ENCODE results near the gene CBS. TPM values are rescaled to one million over a fixed set of nuclear protein-coding genes. Genes with fewer than 3 reads are reported as not detected.
"Not testable (repeated sequence)": the region's sequence is repeated elsewhere in the genome, so short reads cannot be mapped to it uniquely, and the experiment has no call there.

The CBS gene
- total RNA-seq, 1 experiment from 2014 or later: 21.6 TPM

DNA sequence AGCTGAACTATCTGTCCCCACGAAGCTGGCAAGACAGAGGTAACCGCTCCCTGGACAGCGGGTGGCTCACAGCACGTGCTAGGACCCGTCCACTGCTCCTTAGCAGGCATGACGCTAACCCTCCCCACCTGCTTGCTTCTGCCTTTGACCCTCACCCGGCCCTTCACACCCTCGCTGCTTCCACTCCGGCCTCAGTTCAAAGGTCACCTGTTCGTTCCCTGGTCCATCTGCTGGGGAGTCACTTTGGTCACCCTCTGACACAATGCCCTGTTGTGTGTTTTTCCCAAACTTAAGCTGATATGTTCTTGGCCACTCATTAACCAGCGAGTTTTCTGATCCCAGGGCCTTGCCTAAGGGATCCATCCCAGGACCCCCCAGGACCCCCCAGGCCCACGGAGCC is 7.6 kb downstream of the CBS start:
- DNase-seq (ENCODE audit: low spot score): not testable (repeated sequence)

DNA sequence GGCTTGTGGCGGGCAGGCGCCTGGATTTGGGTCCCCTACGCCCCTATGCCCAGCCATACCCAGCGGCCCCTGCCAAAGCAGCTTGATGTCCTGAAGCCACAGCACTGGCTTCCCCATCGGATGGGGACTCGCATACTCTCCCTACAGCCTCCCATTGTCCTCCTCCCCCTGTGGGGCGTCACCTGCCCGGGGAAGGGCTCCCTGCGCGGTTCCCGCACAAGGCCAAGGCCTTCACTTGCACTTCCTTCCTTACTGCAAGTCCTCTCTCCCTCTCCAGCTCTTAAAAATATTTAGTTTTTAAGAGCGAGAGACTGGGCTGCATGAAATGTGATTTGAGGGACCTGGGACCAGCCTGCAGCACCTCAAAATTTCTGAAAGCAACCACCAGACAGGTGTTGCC is 8.9 kb downstream of the CBS start:
- not testable (repeated sequence) for DNase-seq (ENCODE audit: low spot score)

DNA sequence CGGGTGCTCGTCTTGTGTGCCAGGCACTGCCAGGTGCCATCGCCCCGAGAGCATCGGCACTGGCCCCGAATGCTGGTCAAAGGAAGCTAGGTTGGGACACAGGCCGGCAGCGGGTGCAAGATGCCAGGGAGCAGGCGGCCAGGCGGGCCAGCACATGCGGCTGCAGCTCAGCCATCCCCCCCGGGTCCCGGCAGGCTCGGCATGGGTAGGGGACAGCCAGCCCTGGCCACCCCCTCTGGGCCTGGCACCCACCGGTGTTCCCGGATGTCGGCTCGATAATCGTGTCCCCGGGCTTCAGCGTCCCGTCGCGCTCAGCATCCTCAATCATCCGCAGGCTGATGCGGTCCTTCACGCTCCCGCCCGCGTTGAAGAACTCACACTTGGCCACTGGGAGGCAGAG is 9.6 kb downstream of the CBS start:
- not testable (repeated sequence) for DNase-seq (ENCODE audit: low spot score)

DNA sequence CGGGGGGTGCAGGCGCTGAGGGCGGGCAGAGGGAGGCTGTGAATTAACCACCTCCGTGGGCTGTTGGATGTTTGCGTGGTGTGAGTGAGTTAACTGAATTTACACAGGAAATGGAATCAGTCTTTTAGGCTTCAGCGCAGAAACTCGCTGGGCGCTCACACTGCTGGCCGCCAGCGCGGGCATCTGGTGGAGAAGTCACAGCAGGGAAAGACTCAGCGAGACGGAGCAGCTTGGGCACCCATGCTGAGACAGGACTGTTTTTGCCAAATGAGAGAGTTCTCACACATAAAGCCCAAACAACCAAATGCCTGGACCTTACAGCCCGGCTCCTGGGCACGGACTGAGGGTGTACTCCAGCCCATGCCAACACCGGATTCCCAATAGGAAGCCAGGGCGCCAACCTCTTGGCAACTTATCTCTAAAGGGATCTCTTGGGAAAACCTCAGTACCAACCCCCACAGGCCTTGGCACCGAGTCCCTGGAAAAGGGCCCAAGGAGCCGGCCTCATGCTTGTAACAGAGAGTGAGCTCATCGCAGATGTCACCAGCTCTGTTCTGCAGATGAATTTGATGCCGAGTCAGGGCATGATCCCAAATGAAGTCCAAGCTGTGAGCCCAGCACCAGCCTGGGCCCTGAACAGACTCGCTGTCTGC is 11.2 kb downstream of the CBS start:
- not testable (repeated sequence) for DNase-seq (ENCODE audit: low spot score)

DNA sequence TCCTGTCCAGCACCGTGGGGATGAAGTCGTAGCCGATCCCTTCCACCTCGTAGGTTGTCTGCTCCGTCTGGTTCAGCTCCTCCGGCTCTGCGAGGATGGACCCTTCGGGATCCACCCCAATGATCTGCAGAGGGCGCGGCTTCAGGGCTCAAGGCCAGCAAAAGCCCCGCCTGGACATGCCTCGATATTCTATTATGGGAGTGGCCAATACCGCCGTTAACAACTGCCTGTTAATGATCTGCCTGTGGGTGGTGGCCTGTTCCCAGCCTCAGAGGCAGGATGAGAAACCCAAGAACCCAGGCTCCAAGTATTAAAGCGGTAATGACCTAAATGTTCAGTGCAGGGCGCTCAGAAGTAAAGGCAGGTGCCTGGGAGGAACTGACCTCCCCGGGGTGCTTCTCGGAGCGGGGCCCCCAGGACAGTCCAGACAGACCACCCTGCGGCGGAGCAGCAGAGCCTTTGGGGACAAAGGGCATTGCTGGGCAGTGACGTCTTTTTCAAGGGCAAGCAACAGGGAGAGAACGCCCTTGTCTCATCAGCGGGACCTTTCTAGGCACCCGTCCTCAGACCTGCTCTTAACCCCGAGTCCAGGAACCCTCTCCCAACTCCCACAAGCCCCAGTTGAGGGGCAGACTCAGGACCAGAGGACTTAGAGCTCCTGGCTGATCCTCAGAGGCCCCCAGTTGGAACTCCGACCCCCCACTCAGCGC is 12.5 kb downstream of the CBS start:
- DNase-seq (ENCODE audit: low spot score): not testable (repeated sequence)

DNA sequence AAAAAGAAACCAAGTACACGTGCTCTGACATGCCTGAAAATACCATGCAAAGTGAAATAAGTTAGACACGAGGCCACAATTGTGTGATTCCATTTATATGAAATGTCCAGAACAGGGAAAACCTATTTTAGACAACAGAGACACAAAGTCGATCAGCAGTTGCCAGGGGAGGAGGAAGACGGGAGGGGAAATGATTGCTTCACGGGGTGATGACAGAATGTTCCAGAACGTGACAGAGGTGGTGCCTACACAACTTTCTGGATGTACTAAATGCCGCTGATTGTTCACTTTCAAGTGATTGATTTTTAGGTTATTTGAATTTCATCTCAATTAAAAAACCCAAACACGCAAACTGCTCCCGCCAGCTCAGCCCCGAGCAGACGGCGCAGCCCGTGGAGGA is 22.5 kb downstream of the CBS start:
- not testable (repeated sequence) for DNase-seq (ENCODE audit: low spot score)

DNA sequence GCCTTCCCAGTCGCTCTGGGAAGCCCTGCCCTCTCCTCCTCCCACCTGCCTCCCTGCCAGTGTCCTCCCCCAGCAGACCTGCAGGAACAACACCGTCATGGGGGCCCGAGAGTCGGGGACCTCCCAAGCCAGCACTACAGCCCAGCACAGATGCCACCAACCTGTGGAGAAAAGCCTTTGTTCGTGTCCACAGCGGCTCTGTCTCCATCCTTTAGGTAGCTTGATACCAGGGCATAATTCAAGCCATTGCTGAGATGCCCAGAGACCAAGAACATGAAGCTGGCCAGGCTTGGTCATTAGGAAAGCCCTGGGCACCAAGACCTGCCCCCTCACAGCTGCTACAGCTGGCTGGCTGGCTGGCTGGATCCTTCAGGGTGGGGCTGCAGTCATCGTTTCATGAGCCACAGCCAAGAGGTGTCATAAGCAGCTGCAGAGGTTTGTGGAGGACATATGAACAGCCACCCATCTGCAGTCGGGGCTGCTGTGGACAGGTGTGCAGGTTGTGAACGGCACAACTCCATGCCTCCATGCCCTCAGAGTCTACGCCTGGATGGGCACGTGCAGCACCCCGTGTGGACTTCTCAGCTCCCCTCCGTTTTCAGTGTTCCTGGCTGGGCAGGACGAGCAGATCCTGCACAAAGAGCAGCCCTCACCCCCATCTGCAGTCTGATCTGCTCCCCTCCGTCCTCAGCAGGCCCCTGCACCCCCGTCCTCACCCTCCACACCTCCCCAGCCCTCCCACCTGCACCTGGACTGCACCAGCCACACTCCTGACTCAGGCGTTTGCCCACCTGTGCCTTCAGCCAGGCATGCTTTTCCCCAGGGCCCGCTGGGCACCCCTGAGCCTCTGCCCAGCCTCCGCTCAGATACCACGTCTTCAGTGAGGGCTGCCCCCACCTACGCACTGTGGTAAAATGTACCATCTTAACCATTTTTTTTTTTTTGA is 29.5 kb downstream of the CBS start:
- DNase-seq (ENCODE audit: low spot score): not testable (repeated sequence)

DNA sequence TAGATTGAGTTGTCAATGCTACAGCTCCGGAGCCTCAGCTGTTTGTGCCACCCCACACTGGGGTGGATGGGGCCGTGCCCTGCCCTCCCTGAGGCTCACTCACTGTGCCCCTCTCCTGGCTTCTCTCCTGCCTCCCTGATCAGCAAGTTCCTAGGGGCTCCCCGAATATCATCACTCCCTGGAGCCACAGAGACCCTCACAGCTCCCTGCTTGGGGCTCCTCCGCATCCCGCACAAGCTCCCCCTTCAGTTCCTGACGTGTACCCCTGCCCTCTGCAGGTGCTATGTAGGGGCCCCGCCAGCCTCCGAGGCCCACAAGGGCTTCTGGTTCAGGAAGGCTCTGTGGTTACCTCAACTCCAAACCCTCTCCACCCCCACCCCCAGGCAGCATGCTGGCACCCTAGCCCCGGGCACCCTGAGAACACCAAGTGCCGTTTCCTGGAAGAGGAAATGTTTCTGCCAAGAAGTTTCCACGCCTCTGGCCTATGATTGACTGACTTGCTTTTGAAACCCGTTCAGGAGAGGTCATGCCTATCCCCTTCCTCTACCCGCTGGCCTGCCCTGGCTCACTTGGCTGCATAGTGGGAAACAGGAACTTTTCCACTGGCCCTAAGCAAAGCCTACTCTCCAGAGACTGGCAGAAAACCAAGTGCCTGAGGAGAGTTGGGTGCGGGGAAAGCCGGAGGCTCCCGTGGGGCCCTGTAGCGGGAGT is 30.3 kb downstream of the CBS start:
- DNase-seq (ENCODE audit: low spot score): not testable (repeated sequence)

DNA sequence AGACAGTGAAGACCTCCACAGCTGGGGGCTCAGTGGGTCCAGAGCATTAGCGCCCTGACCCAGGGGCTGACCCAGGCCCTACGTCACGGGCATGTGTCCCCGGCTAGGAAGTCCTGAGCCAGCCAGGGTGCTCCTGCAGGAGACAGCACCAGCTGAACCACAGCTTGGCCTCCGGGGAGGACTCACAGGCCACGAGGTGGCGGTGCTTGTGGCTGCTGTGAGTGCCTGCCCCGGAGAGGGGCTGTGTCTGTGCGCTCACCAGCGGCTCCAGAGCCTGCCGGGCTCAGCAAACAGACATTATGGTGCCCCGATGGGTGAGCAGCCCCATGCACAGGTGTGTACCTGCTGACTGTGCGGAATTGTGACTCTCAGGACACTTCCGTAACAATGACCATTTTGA is 31.1 kb downstream of the CBS start:
- not testable (repeated sequence) for DNase-seq (ENCODE audit: low spot score)

DNA sequence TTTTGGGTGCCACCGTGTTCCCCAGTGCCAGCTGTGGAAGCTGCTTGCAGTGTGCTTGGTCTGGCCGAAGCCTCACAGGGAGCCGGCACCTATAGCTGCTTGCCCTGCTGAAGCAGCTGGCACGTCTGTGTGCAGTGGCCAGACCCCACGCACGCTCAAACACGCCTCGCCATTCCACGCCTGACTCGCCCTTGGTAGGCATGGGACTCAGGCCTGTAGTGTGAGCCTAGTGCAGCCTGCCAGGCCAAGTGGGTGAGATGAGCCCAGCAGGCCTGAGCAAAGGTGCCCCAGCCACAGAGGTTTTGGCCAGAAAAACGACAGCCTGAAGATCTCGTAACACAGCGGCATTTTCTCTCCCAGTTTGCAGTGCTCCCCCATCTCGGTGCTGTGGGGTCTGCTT is 32.3 kb downstream of the CBS start:
- DNase-seq (ENCODE audit: low spot score): not testable (repeated sequence)

DNA sequence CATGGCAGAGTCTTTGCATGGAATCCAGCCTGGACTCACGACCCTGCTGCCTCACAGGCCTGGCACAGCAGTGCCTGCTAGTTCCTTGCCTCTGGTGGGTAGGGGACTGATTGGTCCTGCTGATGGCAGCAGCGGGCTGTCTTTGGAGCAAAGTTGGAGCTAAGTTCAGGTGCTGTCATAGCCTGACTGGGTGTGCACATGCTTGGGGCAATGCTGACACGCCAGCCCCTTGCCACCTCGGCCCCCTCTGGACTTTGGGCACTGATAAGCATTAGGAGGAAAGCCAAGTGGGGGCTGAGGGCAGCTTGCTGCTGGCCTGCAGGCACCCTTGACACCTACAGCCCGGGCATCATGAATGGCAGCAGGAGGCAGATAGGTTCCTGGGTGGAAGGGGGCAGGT is 33.5 kb downstream of the CBS start:
- DNase-seq (ENCODE audit: low spot score): not testable (repeated sequence)

DNA sequence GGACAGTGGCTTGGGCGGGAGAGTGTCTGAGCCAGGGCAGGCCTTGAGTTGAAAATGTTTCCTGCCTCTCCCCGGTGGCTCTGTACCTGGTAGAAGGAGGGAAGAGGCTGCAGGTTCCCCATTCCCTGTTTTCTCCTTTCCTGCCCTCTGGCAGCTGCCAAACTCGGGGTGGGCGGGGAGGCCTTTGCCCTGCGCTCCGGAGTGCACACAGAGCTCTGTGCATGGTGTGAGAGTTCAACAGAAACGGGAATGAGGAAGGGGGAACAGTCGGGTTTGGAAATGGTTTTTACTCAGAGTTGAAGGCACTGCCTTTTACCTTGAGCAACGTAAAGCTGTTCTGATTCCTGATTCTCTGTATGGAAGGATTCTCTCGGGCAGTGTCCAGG is 37.0 kb downstream of the CBS start:
- not testable (repeated sequence) for DNase-seq (ENCODE audit: low spot score)

DNA sequence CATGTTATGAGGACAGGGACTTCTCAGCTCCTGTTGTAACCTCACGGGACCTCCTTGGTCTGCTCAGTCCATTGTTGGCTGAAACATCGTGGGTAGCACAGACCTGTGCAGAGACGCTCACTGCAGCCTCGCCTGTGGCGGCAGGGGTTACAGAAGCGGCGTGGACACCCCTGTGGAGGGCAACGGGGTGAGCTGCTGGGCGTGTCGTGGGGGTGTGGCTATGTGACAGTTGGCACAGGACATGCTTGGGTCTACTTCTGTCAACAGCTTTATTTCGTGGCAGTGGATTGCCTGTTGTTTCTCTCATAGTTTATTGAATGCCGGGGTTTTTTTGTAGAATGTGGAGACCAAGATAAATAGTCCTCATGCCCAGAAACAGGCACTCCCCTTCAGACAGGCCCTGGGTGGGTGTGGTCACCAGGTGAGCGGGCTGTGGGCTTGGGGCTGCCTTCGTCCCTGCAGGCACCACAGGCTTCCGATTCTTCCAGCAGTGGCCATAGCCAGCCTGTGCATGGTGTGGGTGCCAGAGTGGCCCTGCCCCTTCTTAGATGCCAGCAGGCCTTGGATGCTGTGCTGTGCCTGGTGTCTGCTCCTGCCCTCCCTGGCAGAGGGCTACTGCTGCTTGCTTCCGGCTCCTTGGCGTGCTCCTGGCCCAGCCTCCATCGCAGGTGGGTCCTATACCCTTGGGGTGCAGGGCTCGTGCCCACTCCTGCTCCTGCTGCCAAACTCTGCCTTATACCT is 37.5 kb downstream of the CBS start:
- not testable (repeated sequence) for DNase-seq (ENCODE audit: low spot score)

DNA sequence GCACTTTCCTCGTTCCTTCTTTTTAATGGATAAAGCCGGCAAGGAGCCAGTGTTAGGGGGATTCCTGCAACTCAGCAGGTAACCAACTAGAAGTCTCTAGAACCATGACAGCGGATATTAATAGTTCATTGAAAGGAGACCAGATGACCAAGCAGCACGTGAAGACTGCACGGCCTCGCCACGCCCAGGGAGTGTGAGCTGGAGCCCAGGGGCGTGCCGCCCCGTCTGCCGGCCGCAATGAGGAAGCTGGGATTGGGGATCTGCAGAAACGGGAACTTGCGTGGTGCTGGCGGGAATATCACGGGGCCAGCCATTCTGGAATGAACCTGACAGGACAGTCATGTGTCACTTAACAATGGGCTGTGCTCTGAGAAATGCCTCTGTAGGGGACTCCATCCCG is 38.7 kb downstream of the CBS start:
- not testable (repeated sequence) for DNase-seq (ENCODE audit: low spot score)

DNA sequence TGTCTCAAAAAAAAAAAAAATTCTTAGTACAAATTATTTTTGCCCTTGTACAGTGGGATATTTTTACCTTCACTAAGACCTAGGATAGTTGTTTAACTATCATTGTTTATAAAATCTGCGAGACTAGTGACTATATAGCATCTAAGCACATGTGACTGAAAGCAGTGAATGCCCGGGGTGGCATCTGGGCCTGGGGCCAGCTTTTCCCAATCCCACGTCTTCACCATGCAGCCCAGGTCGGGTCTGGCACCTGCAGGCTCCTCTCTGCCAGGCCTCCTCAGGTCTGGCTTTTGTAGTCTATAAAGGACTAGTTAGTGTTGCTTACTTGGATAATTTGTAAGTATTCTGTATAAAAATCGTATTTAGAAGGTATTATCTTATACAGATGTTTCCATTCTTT is 40.8 kb downstream of the CBS start:
- no peak for DNase-seq (ENCODE audit: low spot score)

DNA sequence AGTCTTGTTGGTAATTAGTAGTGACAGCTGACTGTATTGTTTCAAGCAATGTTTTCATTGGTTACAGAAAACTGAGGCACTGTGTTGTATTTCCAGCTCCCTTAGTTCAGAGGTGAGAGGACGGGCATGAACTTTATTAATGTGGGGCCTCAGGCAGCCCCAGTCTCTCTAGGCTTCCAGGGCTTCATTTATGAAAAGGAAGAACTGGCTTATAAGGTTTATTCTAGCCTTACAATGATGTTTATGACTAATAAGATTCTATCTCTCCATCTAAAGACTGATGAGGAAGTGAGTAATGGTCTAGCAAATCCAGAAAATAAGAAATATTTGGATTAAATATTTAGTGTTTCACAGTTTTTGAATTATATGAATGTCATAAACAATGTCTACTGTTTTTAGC is 41.5 kb downstream of the CBS start:
- no peak for DNase-seq (ENCODE audit: low spot score)

DNA sequence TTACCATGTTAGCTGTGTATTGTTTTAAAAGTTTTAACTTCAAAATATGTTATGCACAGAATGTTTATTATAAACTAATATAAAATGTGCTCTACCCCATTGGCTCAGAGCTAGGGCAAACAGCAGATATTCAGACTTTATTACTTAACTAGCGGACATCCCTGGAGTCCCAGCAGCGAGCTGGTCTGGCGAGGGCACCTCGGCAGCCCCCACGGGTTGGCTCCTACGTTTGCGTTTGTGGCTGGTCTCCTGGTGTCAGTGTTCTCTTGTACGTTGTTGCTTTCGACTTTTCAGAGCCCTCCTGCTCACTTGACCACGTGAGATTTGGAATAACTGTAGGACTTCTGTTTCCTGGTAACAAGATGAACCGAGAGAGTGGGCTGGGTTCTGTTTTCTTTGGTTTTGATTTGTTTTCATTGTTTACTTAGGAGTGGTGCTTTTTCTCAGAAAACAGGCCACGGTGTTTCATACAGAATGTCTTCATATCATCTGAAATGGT is 44.5 kb downstream of the CBS start:
- DNase-seq (ENCODE audit: low spot score): peak; percentile 1

DNA sequence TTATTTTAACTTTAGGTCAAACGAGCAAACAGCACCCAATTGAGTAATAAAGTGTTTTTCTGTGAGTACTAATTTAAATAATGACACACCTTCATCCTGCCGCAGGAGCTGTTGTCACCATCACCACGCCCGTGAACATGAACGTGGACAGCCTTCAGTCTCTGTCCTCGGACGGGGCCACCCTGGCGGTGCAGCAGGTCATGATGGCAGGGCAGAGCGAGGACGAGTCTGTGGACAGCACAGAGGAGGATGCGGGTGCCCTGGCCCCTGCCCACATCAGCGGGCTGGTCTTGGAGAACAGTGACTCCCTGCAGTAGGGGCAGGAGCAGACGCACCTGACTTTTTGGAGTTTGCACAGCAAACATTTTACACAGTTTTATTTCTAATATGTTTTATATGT is 45.9 kb downstream of the CBS start:
- DNase-seq (ENCODE audit: low spot score): peak; percentile 4

DNA sequence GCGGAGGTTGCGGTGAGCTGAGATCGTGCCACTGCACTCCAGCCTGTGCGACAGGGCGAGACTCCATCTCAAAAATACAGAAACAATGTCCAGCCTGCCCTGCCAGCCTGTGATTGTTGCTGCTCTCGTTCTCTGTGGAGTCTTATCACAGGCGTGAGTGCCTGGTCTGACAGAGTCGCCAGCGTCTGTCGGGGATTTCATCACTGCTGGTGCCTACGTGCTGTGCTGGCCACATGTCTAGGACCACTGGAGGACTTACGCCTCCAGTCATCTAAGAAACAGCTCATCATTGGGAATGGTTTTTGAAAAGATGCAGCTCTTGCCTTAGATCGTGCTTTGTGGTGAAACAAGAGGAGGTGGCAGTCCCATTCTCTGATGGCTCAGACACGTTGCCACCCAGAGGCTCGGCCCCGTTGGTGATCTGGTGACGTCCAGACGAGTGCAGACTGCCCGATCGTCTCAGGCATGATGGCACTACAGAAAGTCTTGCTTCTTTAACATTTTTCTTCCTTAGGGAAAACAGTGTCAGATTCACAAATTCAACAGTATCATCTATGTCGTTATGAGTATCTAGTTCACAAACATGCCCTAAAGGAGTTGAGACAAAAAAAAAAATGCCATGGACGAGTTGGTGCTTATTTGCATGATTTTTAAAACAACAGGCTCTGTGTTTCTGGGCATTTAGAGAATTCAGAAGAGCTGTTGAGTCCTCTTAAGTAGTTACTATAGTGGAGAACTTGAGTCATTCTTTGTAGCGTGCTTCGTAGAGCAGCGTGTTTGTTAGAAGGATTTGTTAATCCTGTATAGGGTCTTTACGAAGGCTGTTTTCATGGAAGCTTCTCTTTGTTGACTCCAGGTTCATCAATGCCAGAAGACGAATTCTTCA is 47.5 kb downstream of the CBS start:
- DNase-seq (ENCODE audit: low spot score): peak; percentile 3
